Epithelial cell of prostate (primary cell): ENCODE results near the gene PIP4P1.

Experiments
- DNase-seq: peaks from one replicate; pipeline ENCODE4 v3.0.0-alpha.2; 2011; ENCODE audit warnings: low read depth, low spot score
- H3K27ac ChIP-seq: fragments of 450-650 bp; 2 replicates; pipeline ENCODE4 v1.5.1; 2017; ENCODE audit warnings: mild to moderate bottlenecking

The PIP4P1 gene

GRCh38 chr14:20412876-20413743, 48.1 kb downstream of the PIP4P1 start, which contains the start of gene TEP1:
Gene TEP1 (minus strand): TSS chr14:20413501. CDS start chr14:20408439, 5,062 bp downstream.
- DNase-seq: no peak
- H3K27ac ChIP-seq: peak within 1 kb of the TSS; percentile 95

- DNase-seq: no peak
- H3K27ac ChIP-seq: peak overlapping the region; percentile 95
These were observed 48.8 kb downstream of the PIP4P1 start for GRCh38 chr14:20412411-20412810.

GRCh38 chr14:20409226-20409625, 52.0 kb downstream of the PIP4P1 start:
- no peak overlapping the region for H3K27ac ChIP-seq
- no peak for DNase-seq
